GM18520 (cell line): ENCODE results near the gene USP5.

ENCODE experiments used
- ATAC-seq: cut with Tn5 transposase; IDR thresholded peaks from one replicate; pipeline ENCODE4 v1.9.1; 2021; ENCODE audit not compliant: unreplicated experiment

Gene USP5, protein sequence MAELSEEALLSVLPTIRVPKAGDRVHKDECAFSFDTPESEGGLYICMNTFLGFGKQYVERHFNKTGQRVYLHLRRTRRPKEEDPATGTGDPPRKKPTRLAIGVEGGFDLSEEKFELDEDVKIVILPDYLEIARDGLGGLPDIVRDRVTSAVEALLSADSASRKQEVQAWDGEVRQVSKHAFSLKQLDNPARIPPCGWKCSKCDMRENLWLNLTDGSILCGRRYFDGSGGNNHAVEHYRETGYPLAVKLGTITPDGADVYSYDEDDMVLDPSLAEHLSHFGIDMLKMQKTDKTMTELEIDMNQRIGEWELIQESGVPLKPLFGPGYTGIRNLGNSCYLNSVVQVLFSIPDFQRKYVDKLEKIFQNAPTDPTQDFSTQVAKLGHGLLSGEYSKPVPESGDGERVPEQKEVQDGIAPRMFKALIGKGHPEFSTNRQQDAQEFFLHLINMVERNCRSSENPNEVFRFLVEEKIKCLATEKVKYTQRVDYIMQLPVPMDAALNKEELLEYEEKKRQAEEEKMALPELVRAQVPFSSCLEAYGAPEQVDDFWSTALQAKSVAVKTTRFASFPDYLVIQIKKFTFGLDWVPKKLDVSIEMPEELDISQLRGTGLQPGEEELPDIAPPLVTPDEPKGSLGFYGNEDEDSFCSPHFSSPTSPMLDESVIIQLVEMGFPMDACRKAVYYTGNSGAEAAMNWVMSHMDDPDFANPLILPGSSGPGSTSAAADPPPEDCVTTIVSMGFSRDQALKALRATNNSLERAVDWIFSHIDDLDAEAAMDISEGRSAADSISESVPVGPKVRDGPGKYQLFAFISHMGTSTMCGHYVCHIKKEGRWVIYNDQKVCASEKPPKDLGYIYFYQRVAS

DNA sequence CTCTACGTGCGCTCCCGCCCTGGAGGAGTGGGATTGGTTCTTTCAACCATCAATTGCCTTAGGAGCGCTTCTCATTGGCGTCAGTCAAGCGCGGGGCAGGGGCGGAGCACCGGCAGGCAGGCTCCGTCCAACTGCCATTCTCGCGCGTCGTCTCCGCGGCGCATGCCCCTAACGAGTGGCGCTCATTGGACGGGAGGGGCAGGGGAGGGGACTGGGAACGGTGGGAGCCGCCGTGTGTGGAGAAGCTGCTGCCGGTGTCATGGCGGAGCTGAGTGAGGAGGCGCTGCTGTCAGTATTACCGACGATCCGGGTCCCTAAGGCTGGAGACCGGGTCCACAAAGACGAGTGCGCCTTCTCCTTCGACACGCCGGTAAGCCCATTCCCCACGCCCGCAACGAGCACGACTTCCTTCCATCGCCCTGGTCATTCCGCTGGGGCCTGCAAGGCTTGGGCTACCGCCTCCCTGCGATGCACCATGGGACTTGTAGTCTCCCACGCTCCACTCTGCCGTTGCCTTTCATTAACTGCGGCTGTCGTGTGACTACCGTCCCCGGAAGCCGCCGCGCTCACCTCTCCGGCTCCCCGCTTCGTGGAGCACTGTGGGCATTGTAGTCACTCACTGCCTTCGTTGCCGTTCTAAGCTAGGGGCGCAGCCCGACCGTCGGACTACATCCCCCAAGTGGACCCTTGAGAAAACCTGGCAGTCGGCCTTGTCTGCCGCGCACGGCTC, at the start of gene USP5:
TSS of gene USP5 (plus strand) at position 230 of the 730 bp plus-strand sequence. CDS start at position 260, 30 bp downstream.
- ATAC-seq = peak; percentile 70

DNA sequence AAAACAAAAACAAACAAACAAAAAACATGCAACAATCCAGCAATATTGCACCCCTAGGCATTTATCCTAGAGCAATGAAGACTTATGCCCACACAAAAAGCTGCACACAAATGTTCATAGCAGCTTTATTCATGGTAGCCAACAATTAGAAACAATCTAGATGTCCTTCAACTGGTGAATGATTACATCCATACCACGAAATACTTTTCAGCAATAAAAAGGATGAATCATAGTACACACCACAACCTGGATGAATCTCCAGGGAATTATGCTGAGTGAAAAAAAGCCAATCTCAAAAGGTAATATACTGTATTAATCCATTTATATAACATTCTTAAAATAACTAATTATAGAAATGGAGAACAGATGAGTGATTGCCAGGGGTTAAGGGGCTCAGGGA, 44.8 kb upstream of the USP5 start:
- no peak for ATAC-seq

DNA sequence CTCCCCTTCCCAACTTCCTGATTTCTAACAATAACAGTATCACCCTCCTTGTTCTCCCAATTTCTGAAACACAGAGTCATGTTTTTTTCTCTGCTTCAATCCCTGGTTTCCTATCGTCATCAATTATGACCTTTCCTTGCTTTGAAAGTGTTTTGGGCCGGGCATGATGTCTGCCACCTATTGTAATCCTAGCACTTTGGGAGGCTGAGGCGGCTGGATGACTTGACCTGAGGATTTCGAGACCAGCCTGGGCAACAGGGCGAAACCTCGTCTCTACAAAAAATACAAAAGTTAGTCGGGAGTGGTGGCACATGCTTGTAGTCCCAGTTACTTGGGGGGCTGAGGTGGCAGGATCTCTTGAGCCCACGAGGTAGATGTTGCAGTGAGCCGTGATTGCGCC, 42.9 kb upstream of the USP5 start:
- no peak for ATAC-seq

DNA sequence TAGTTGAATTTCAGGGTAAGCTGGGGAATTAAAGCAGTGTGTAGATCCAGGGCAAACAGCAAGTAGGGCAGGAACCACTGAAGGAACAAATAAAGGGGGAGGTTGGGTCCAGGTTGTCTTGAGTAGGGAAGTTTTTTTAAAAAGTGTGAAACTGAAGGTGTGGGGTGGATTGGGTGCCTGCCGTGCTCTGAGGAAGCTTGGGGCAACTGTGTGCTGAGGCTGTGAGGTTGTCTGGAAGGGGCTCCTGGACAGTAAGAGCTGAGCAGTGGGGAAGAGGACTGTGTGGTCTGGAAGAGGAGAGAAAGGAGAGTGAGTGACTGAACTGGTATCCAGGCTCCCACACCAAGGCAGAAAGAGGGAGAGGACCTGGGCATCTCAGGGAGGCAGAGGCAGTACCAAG, 41.2 kb upstream of the USP5 start:
- ATAC-seq = no peak

DNA sequence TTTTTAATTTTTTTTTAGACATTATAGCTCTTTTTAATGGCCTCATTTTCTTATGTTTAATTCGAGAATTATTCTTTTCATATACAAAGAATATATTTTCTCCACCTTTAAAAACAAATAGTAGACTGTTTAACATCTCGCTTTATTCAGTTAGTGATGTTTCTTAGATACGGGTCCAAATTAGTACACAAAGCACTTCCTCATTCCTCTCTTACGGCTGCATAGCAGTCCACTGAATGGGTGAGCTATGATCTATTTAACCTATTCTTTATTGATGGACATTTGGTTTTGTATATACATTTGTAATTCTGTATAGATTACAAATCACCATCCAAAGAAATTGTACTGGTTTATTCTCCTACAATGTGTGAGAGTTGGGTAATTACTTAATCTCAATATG, 38.6 kb upstream of the USP5 start:
- ATAC-seq = no peak

DNA sequence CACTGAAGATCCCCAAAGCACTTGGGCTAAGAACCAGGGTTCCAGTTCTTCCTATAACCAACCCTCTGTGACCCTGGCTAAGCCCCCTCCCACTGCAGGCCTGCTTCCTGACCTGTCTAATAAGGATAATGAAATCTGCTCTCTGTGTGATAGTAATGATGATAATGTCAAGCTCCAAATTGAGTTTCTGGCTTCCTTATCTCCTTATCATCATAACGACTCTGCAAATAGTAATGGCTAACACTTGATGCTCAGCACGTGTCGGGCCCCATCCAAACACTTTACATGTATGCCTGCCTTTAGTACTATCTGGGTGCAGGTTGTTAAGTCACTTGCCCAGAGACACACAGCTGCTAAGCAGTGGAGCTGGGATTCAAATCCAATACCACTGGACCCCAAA, 35.4 kb upstream of the USP5 start:
- no peak for ATAC-seq

DNA sequence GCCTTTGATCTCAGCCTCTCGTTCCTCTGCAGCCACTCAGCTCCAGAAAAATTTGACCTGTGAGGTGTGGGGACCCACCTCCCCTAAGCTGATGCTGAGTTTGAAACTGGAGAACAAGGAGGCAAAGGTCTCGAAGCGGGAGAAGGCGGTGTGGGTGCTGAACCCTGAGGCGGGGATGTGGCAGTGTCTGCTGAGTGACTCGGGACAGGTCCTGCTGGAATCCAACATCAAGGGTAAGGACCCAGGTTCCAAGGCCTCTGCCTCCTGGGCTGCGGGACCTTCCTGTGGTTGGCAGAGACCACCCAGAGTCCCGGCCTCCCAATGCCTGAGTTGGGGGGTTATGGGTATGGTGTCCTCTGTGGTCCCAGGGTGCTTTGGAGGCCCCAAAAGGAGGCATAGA, 34.9 kb upstream of the USP5 start:
- no peak for ATAC-seq

DNA sequence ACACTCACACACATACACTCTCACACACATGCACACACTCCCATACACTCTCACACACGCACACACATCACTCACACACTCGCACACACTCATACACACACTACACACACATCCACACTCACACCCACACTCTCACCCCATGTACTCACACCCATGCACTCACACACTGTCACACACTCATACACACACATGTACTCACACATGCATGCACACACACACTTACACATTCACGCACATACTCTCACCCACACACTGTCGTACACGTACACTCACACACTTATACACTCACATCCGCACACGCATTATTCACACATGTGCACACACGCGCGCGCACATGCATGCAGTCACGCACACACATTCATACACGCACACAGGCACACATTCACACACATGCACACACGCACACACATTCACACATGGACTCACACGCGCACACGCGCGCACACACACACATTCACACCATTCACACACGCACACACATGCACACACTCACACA, 34.2 kb upstream of the USP5 start:
- no peak for ATAC-seq

DNA sequence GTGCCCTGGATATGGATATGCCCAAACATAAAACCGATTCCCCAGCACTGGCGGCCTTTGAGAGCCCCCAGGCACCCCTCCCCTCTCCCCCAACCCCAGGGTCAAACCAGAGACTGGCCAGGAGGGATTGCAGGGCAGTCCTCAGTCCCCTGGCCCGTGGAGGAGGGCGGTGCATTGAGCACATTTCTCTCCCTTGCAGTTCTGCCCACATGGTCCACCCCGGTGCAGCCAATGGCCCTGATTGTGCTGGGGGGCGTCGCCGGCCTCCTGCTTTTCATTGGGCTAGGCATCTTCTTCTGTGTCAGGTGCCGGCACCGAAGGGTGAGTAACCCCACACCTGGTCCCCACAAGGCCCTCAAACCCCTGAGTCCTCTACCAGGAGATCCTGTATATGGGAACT, 33.7 kb upstream of the USP5 start:
- ATAC-seq = no peak

DNA sequence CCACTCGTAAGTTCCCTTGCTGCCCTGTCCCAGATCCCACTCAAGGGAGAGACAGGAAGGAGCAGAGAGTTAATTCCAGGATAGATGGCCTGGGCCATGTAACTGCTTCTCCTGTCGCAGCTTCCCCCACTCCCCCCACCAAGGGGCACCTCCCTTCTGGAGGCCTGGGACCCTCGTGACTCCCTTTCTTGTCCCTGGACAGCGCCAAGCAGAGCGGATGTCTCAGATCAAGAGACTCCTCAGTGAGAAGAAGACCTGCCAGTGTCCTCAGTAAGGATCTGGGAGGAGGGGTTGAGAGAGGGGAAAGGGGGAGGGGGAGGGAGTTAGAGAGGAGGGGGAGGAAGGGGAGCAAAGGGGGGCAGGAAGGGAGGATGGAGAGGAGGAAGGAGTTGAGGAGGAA, 33.3 kb upstream of the USP5 start:
- no peak for ATAC-seq

DNA sequence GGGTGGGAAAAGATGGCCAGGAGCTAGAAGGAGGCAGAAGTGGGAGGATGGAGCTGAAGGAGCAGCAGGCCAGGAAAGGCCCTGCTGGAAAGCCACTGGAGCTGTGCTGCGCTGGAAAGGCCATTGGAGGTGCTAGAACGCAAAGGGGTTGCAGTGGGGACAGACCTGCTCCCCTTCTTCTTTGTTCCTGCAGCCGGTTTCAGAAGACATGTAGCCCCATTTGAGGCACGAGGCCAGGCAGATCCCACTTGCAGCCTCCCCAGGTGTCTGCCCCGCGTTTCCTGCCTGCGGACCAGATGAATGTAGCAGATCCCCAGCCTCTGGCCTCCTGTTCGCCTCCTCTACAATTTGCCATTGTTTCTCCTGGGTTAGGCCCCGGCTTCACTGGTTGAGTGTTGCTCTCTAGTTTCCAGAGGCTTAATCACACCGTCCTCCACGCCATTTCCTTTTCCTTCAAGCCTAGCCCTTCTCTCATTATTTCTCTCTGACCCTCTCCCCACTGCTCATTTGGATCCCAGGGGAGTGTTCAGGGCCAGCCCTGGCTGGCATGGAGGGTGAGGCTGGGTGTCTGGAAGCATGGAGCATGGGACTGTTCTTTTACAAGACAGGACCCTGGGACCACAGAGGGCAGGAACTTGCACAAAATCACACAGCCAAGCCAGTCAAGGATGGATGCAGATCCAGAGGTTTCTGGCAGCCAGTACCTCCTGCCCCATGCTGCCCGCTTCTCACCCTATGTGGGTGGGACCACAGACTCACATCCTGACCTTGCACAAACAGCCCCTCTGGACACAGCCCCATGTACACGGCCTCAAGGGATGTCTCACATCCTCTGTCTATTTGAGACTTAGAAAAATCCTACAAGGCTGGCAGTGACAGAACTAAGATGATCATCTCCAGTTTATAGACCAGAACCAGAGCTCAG, 32.6 kb upstream of the USP5 start:
- no peak for ATAC-seq

DNA sequence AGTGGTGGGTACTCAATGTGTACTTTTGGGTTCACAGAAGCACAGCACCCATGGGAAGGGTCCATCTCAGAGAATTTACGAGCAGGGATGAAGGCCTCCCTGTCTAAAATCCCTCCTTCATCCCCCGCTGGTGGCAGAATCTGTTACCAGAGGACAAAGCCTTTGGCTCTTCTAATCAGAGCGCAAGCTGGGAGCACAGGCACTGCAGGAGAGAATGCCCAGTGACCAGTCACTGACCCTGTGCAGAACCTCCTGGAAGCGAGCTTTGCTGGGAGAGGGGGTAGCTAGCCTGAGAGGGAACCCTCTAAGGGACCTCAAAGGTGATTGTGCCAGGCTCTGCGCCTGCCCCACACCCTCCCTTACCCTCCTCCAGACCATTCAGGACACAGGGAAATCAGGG, 31.8 kb upstream of the USP5 start:
- ATAC-seq = no peak

DNA sequence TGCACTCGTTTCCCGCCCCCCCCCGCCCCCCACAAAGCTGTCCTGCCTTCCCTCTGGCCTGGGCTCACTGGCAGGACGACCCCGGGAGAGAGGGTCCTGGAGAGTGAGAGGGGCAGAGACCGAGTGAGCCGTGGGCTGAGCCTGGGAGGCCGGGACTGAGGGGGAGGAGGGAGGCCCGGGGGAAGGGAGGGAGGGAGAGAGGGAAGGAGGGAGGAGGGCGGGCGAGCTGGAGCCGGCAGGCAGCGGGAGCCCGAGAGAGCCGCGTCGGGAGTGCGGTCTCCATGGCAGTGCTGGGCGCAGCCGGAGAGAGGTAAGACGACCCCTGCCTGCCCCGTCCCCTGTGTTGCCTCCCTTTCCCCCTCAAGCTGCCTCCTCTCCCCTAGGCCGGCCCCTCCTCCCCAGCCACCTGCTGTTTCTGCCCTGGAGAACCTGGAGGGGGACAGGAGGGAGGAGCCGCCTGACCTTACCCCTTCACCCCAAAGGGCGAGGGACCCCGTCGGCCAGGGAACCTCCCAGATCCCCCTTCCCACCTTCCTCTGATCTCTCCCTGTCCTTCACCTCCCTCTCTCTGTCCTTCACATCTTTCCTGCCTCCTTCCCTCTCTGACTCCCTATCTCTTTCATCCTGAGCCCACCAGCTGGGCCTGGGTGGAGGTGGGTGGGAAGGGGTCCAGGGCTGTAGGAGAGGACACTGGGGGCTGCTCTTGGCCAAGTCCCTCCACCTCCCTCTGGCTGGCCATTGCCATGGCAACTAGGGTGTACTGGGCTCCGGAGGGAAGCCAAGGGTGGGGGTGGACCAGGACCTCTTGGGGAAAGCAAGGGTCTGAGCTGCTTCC, 30.1 kb upstream of the USP5 start, which contains the start of gene GPR162:
TSS of gene GPR162 (plus strand) at position 231 of the 835 bp plus-strand sequence. CDS start 2,078 bp downstream, outside the sequence.
- ATAC-seq = no peak

DNA sequence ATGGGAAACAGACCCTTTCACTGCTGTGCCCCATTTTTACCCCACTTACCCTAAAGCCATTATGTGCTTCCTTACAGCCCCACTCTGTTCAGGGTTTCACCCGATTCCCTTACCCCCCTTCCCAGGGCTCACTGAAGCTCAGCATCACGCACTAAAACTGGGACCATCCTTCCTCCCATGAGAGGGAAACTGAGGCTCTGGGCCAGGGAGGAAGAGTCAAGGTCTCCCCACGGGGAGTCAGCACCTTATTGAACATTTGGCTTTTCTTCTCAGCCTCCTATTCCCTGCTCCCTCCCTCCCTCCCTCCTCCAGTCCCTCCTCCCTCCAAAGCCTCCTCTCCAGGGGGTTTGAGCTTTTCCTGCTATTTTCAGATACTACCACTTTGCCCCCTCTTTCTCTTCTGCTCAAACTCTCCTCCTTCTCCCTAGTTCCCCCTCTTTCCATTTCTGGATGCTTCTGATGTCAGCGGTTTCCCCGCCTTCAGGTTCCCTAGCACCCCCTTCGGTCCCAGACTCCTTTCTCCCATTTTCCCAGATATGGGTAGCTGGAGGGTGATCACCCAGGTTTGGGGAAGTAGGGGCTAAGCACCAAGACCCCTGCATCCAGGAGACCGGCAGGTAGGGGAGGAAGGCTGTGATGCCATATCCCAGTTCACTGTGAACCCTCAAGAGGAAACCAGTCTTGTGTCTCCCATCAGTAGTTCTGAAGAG, 29.4 kb upstream of the USP5 start:
- ATAC-seq = no peak

DNA sequence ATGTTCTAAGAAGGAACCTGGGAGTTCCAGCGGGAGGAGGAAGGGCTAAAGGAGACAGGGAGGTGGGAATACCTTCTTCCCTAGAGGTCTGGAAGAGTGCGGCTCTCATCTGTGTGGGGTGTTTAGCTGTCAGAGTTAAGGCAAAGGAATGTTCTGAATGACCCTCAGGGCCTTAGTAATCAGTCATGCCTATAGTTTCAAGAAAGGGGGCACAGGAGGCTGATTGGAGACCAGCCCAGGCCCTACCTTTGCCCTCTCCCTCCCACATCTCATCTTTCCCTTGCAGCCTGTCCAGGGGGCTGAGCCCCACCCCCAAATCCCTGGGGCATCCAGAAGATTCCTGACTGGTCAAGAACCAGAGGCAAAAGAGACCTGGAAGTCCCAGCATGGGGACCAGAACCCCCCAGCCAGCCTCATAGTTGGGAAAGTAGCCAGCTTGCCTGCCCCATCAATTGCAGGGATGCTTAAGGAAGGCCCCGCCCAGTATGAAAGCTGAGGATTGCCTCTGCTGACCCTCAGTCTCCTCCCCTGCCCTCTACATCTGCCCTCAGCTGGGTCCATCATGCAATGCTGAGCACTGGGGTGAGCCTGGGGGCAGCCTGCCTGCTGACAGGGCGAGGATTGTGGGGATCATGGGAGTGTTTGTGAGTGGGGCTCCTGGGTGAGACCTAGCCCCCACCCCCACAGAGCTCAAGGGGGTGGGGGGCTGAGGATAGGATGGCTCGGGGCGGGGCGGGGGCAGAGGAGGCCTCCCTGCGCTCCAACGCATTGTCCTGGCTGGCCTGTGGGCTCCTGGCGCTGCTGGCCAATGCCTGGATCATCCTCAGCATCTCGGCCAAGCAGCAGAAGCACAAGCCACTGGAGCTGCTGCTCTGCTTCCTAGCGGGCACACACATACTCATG, 28.5 kb upstream of the USP5 start:
- ATAC-seq = no peak

DNA sequence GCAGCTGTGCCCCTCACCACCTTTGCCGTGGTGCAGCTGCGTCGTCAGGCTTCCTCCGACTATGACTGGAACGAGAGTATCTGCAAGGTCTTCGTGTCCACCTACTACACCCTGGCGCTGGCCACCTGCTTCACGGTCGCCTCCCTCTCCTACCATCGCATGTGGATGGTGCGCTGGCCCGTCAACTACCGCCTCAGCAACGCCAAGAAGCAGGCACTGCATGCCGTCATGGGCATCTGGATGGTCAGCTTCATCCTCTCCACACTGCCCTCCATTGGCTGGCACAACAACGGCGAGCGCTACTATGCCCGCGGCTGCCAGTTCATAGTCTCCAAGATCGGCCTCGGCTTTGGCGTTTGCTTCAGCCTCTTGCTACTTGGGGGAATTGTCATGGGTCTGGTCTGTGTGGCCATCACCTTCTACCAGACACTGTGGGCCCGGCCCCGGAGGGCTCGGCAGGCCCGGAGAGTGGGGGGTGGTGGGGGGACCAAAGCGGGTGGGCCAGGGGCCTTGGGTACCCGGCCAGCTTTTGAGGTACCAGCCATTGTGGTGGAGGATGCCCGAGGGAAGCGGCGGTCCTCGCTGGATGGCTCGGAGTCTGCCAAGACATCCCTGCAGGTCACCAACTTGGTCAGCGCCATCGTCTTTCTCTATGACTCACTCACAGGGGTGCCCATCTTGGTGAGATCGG, 27.7 kb upstream of the USP5 start:
- ATAC-seq = no peak

DNA sequence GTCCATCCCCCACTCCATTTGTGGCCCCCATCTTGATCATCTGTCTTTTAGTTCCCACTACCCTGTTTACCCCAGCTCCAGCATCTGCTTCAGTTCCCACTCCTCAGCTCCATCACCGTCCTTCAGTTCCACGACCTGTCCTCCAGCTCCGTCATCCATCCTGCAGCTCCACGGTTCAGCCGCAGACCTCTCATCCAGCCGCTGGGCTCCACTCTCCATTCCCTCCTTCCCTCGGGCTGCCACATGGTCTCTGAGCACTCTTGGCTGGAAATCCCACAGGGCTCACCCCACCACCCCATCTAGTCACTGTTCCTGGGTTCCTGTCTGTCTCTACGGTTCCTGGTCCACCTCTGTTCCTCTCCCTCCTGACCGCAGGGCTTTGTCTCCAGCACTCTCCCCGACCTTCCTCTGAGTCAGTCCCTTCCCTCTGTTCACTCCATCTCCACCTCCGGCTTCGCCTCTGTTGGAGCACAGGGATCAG, 27.0 kb upstream of the USP5 start:
- ATAC-seq = no peak
